GM19035 (cell line): ENCODE data around the gene CPT2.

Experiments used
- ATAC-seq: cut with Tn5 transposase; IDR thresholded peaks from one replicate; pipeline ENCODE4 v1.9.1; 2021; ENCODE audit not compliant: unreplicated experiment

The CPT2 gene

GRCh38 chr1:53260631-53261247 lies 64.1 kb downstream of the CPT2 start:
- ATAC-seq, result no peak

DNA sequence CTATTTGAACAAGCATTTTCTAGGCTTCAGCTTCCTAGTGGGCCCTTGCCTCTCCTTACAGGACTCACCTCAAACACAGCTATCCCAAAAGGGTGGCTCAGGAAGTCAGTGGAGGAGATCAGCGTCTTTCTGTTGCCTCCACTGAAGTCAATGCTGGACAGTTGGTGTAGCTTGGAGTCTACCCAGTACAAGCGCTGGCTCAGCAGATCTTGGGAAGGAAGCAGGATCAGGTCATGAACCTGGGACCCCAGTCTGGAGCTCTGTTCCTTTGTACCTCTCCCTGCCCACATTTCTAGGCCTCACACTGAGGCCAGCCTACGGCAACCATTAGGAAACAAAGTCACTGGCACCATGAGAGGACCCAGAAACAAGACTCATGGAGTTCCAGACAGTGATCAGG lies 65.4 kb downstream of the CPT2 start:
- ATAC-seq, result no peak
